Endothelial cell (in vitro differentiated cells): ENCODE results near the gene NTSR2. TPM values are rescaled to one million over a fixed set of nuclear protein-coding genes. Genes with fewer than 3 reads are reported as not detected.

Experiments
- DNase-seq: peaks from one replicate; pipeline ENCODE4 v3.0.0; 2021; ENCODE audit warnings: low spot score
- H3K27ac Mint-ChIP-seq: one replicate; pipeline ENCODE4 v1.8.0; 2021; ENCODE audit warnings: mixed read lengths, inconsistent platforms; ENCODE audit not compliant: unreplicated experiment
- H3K27me3 Mint-ChIP-seq: one replicate; pipeline ENCODE4 v1.8.0; 2021; ENCODE audit warnings: mild to moderate bottlenecking, moderate library complexity, mixed read lengths, inconsistent platforms; ENCODE audit not compliant: unreplicated experiment
- H3K36me3 Mint-ChIP-seq: one replicate; pipeline ENCODE4 v1.8.0; 2021; ENCODE audit warnings: mild to moderate bottlenecking, low read depth, mixed read lengths, inconsistent platforms; ENCODE audit not compliant: unreplicated experiment
- H3K4me1 Mint-ChIP-seq: one replicate; pipeline ENCODE4 v1.8.0; 2021; ENCODE audit warnings: mild to moderate bottlenecking, mixed read lengths, inconsistent platforms; ENCODE audit not compliant: unreplicated experiment
- H3K4me3 Mint-ChIP-seq: one replicate; pipeline ENCODE4 v1.8.0; 2021; ENCODE audit warnings: mild to moderate bottlenecking, mixed read lengths, inconsistent platforms; ENCODE audit not compliant: unreplicated experiment
- H3K9me3 Mint-ChIP-seq: one replicate; pipeline ENCODE4 v1.8.0; 2021; ENCODE audit warnings: mixed read lengths, inconsistent platforms; ENCODE audit not compliant: unreplicated experiment
- total RNA-seq: library from RNA; stranded (reverse); fragmentation: NEBNext Ultra II Directional; extraction: Animal tissue kit (Norgen Biotek cat#: 25700); gene quantifications from one replicate; pipeline ENCODE4 v1.2.1, GENCODE V29; 2021; ENCODE audit not compliant: unreplicated experiment
- TF ChIP-seq, protein P1 (sequence below): fragments of 200-600 bp; sonication (generic); IDR thresholded peaks from one replicate; pipeline ENCODE4 v1.5.0; 2021; ENCODE audit warnings: antibody characterized with exemption; ENCODE audit not compliant: unreplicated experiment

Gene NTSR2
- total RNA-seq, 1 donor from 2014 or later, result not detected

DNA sequence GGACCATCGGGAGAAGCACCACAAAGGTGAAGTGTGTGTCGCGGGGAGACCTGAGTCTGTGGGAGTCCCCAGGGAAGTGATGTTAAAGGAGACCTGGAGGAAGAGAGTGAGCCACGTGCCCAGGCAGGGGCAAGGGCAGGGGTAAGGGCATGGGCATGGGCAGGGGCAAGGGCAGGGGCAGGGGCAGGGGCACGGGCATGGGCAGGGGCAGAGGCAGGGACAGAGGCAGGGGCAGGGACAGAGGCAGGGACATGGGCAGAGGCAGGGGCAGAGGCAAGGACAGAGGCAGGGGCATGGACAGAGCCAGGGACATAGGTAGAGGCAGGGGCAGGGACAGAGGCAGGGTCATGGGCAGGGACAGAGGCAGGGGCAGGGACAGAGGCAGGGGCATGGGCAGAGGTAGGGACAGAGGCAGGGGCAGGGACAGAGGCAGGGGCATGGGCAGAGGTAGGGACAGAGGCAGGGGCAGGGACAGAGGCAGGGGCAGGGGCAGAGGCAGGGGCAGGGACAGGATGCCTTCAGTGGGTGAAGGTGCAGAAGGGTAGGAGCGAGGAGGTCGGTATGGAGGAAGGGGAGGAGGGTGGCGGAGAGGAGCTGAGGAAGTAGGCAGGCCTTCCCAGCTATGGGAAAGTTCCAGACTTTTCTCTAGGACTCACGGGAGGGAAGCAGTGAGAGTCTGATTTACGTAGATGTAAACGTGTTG lies 33.3 kb downstream of the NTSR2 start:
- no peak for DNase-seq
- TF ChIP-seq, protein P1, sequence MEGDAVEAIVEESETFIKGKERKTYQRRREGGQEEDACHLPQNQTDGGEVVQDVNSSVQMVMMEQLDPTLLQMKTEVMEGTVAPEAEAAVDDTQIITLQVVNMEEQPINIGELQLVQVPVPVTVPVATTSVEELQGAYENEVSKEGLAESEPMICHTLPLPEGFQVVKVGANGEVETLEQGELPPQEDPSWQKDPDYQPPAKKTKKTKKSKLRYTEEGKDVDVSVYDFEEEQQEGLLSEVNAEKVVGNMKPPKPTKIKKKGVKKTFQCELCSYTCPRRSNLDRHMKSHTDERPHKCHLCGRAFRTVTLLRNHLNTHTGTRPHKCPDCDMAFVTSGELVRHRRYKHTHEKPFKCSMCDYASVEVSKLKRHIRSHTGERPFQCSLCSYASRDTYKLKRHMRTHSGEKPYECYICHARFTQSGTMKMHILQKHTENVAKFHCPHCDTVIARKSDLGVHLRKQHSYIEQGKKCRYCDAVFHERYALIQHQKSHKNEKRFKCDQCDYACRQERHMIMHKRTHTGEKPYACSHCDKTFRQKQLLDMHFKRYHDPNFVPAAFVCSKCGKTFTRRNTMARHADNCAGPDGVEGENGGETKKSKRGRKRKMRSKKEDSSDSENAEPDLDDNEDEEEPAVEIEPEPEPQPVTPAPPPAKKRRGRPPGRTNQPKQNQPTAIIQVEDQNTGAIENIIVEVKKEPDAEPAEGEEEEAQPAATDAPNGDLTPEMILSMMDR, result no peak
- Mint-ChIP-seq H3K4me3 (no peak overlapping the region), H3K27ac (no peak overlapping the region), H3K36me3 (peaks cover 34% of the 10 kb centered on the region), H3K9me3 (no peaks in the 10 kb centered on the region), H3K27me3 (peaks cover 4% of the 10 kb centered on the region), H3K4me1 (no peaks in the 10 kb centered on the region)

DNA sequence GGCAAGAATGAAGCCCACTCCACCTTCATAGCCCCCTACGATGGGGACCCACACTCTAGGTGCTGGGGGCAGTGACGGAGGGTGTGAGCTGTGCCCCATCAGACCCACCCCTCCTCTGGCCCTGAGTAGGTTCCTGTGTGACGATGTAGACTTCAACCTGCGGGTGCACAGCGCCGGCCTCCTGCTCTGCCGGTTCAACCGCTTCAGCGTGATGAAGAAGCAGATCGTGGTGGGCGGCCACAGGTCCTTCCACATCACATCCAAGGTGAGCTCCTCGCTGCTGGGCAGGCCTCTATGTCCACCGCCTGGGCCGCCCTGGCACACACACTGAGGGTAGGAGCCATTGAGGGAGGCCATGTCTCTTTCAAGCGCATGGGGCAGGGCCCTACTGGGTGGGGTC lies 34.9 kb downstream of the NTSR2 start:
- peaks cover 39% of the 10 kb centered on the region for H3K36me3 Mint-ChIP-seq
- H3K4me3 Mint-ChIP-seq, result no peak overlapping the region
- no peaks in the 10 kb centered on the region for H3K4me1 Mint-ChIP-seq
- no peaks in the 10 kb centered on the region for H3K9me3 Mint-ChIP-seq
- H3K27ac Mint-ChIP-seq, result no peak overlapping the region
- no peak for DNase-seq
- TF ChIP-seq, protein P1, result no peak
- H3K27me3 Mint-ChIP-seq, result peaks cover 6% of the 10 kb centered on the region

DNA sequence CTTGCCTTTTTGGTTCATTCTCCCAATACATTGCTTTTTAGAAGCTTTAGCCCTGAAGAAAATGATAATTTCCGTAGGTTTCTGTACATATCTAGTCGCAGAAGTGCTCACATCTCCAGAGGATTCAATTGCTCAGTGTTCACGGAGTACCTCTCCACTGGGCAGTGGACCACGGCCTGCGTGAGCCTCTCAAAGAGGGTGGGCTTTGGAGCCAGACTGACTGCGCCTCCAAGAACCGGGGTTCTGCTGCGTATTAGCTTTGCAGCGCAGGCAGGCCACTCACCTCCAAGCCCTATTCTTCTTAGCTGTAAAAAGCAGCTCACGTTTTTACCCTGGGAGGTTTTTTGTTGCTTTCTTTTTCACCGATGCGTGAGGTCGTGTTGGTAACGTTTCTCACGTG lies 35.4 kb downstream of the NTSR2 start:
- Mint-ChIP-seq H3K27me3 (peaks cover 2% of the 10 kb centered on the region), H3K27ac (no peak overlapping the region), H3K4me1 (no peaks in the 10 kb centered on the region), H3K4me3 (peak overlapping the region; percentile 57), H3K9me3 (no peaks in the 10 kb centered on the region), H3K36me3 (peaks cover 34% of the 10 kb centered on the region)
- TF ChIP-seq, protein P1, result no peak
- DNase-seq, result no peak

DNA sequence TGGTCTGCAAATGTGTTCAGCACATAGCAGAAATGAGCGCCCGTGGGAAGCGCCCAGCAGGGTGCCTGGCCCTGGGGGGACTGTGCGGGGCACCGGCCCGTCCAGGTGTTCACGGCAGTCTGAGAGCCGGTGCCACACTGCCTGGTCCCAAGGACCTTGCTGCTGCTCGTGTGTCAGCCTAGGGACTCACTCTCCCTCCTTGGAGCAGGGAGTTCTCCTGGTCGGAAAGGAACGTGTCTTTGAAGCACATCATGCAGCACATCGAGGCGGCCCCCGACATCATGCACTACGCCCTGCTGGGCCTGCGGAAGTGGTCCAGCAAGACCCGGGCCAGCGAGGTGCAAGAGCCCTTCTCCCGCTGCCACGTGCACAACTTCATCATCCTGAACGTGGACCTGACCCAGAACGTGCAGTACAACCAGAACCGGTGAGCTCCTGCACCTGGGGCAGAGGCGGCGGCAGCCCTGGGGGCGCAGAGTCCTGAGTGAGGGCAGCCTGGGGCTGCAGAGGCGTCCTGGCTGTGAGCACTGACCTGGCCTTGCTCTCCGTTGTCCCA lies 36.0 kb downstream of the NTSR2 start:
- H3K27ac Mint-ChIP-seq, result no peak overlapping the region
- no peaks in the 10 kb centered on the region for H3K9me3 Mint-ChIP-seq
- TF ChIP-seq, protein P1, result no peak
- H3K36me3 Mint-ChIP-seq, result peaks cover 34% of the 10 kb centered on the region
- no peak for DNase-seq
- peak overlapping the region; percentile 57 for H3K4me3 Mint-ChIP-seq
- H3K4me1 Mint-ChIP-seq, result no peaks in the 10 kb centered on the region
- peaks cover 5% of the 10 kb centered on the region for H3K27me3 Mint-ChIP-seq

DNA sequence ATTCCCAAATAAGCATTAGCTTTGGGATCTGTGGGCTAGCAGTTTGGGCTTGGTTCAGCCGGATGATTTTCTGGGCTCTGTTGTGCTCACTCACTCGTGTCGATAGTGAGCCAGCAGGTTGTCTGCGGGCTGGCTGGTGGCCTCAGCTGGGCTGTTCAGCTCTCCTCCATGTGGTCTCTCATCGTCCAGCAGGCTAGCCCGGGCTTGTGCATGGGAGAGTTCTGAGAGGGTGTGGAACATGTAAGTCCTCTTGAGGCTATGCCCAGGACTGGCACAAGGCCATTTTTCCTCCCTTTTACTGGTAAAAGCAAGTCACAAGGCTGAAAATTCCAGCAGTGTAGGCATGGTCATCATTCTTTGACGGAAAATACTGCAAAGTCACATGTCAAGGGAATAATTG lies 38.5 kb downstream of the NTSR2 start:
- Mint-ChIP-seq H3K9me3 (no peaks in the 10 kb centered on the region), H3K27ac (no peak overlapping the region)

More for the DNA sequence above, 38.5 kb downstream of the NTSR2 start:
- Mint-ChIP-seq H3K36me3 (peaks cover 60% of the 10 kb centered on the region), H3K4me3 (no peak overlapping the region), H3K4me1 (no peaks in the 10 kb centered on the region), H3K27me3 (peaks cover 8% of the 10 kb centered on the region)
- TF ChIP-seq, protein P1, result no peak
- no peak for DNase-seq
